K562 (cell line): ENCODE measurements around the gene C2orf72. TPM values are rescaled to one million over a fixed set of nuclear protein-coding genes. Genes with fewer than 3 reads are reported as not detected.

ENCODE experiments used
- ATAC-seq: fragments of 200-7000 bp; cut with Tn5 transposase; 3 replicates; pipeline ENCODE4 v1.9.1; 2020; ENCODE audit warnings: moderate library complexity
- BruUV-seq: library from RNA; stranded (reverse); fragments of 400-500 nt; replicated peaks from 2 replicates; lab custom pipeline; 2021; lab: Mats Ljungman, UMichigan
- CTCF ChIA-PET: fragments of 300-600 bp; formaldehyde crosslinking; extraction: SDS; loops from one replicate; lab custom pipeline; 2021; ENCODE audit warnings: low intra/inter-chr PET ratio; lab: Yijun Ruan, JAX
- POLR2A ChIA-PET: fragments of 300-600, 350-650 bp; sonication (Branson Sonifier 250); formaldehyde crosslinking; extraction: SDS; loops from one replicate; lab custom pipeline; 2021; ENCODE audit warnings: antibody characterized with exemption, inconsistent platforms; lab: Yijun Ruan, JAX
- DNase-seq, 4 experiments: peaks; one replicate each; pipeline versions ENCODE4 v3.0.0 to v3.0.0-alpha.2; 2011 to 2018; ENCODE audit warnings: low spot score in 3 of 4, mixed read lengths in 3 of 4; ENCODE audit errors: extremely low read depth in 1 of 4
- FAIRE-seq: peaks from 2 replicates; lab custom pipeline; 2011; peaks lifted over from hg19 to GRCh38; lab: Jason Lieb, UNC
- H2AFZ ChIP-seq: 2 replicates; pipeline ENCODE4 v1.6.0; 2011; ENCODE audit warnings: low read depth, low read length, control low read depth, inconsistent platforms
- H3K27ac ChIP-seq: fragments of 200-600 bp; 3 replicates; pipeline ENCODE4 v1.8.0; 2011; ENCODE audit warnings: low read depth, mild to moderate bottlenecking, control low read depth, inconsistent platforms, low read length, moderate library complexity, mixed read lengths; ENCODE audit errors: extremely low read depth
- H3K27me3 ChIP-seq, 2 experiments: fragments of 300-600 bp in 1 of 2; 2 replicates in 1 of 2; 3 replicates in 1 of 2; pipeline versions ENCODE4 v1.6.0 to v1.8.0; 2011; ENCODE audit warnings: inconsistent platforms in 2 of 2, low read length in 2 of 2, mild to moderate bottlenecking in 1 of 2, mixed read lengths in 1 of 2, moderate library complexity in 1 of 2; ENCODE audit not compliant: control insufficient read depth in 2 of 2, insufficient read depth in 2 of 2
- H3K36me3 ChIP-seq: fragments of 300-600 bp; 3 replicates; pipeline ENCODE4 v1.8.0; 2011; ENCODE audit warnings: mild to moderate bottlenecking, low read length, inconsistent platforms; ENCODE audit not compliant: control insufficient read depth, insufficient read depth
- H3K4me1 ChIP-seq, 2 experiments: fragments of 200-600 bp in 1 of 2; replicated peaks in 1 of 2; 2 replicates in 1 of 2; 3 replicates in 1 of 2; pipeline versions ENCODE4 v1.5.1 to v1.8.0; 2011; ENCODE audit warnings: inconsistent platforms in 2 of 2, low read length in 2 of 2, mild to moderate bottlenecking in 1 of 2, mixed read lengths in 1 of 2, moderate library complexity in 1 of 2; ENCODE audit not compliant: control insufficient read depth in 2 of 2, insufficient read depth in 2 of 2
- H3K4me2 ChIP-seq: 2 replicates; pipeline ENCODE4 v1.6.1; 2011; ENCODE audit warnings: low read length, control low read depth, inconsistent platforms, mixed read lengths; ENCODE audit not compliant: insufficient read depth
- H3K4me3 ChIP-seq: fragments of 200-600 bp; sonication (generic), shearing (Covaris generic); 2 replicates; pipeline ENCODE4 v1.5.1; 2016; ENCODE audit warnings: control low read depth, inconsistent platforms
- H3K79me2 ChIP-seq: fragments of 200-600 bp; 3 replicates; pipeline ENCODE4 v1.8.0; 2011; ENCODE audit warnings: low read length, inconsistent platforms; ENCODE audit not compliant: control insufficient read depth, insufficient read depth
- H3K9ac ChIP-seq, 2 experiments: 2 replicates each; pipeline versions ENCODE4 v1.6.0 to v1.6.1; 2011; ENCODE audit warnings: low read depth in 2 of 2, low read length in 2 of 2, control low read depth in 1 of 2, inconsistent platforms in 1 of 2, mild to moderate bottlenecking in 1 of 2, mixed read lengths in 1 of 2; ENCODE audit not compliant: insufficient read depth in 1 of 2
- H3K9me1 ChIP-seq: one replicate; pipeline ENCODE4 v1.6.0; 2011; ENCODE audit warnings: inconsistent platforms, mild to moderate bottlenecking, low read length, moderate library complexity; ENCODE audit not compliant: control insufficient read depth, insufficient read depth
- H3K9me3 ChIP-seq: replicated peaks from 2 replicates; pipeline ENCODE4 v1.5.1; 2011; ENCODE audit warnings: low read depth, low read length, inconsistent platforms; ENCODE audit not compliant: control insufficient read depth, insufficient read depth
- H4K20me1 ChIP-seq: replicated peaks from 2 replicates; pipeline ENCODE4 v1.6.1; 2011; ENCODE audit warnings: low read length, inconsistent platforms, mixed read lengths; ENCODE audit not compliant: control insufficient read depth, insufficient read depth
- RREB1 ChIP-seq: fragments of 250-450 bp; sonication (Bioruptor Pico); IDR thresholded peaks from 2 replicates; pipeline ENCODE4 v1.4.0; 2020
- ZNF395 ChIP-seq: fragments of 200-800 bp; sonication (Bioruptor generic); IDR thresholded peaks from 2 replicates; pipeline ENCODE4 v1.6.1; 2017; ENCODE audit warnings: missing genetic modification characterization, missing compliant biosample characterization
- in situ Hi-C: fragments of 300-500 bp; cut with MboI; formaldehyde crosslinking; loops from 4 replicates; pipeline ENCODE4 v1.15.0; 2018; ENCODE audit warnings: inconsistent platforms, mixed read lengths
- intact Hi-C: fragments of 100-400 bp; cut with micrococcal nuclease; formaldehyde crosslinking; loops from 2 replicates; pipeline ENCODE4 v1.14.2; 2022
- polyA plus RNA-seq, 8 experiments: library from polyadenylated mRNA; depleted of rRNA in 4 of 8; stranded (reverse) in 5 of 8; unstranded in 3 of 8; fragments of >200 nt; fragmentation: Nextera tagmentation in 2 of 8; fragmentation: Illumina TruSeq in 1 of 8; extraction: Ambion mirVana in 2 of 8; extraction: Trizol in 1 of 8; gene quantifications; 2 replicates each; pipeline versions ENCODE4 v1.2.1 to v1.2.3, GENCODE V29; 2011 to 2014; ENCODE audit warnings: inconsistent platforms in 1 of 8, missing spikeins in 1 of 8
- total RNA-seq, 7 experiments: library from RNA; depleted of rRNA in 6 of 7; stranded (reverse); fragments of >200 nt in 6 of 7; fragmentation: Illumina TruSeq in 2 of 7; extraction: Trizol in 2 of 7; gene quantifications; 2 replicates each; pipeline versions ENCODE4 v1.2.1 to v1.2.3, GENCODE V29; 2011 to 2021; ENCODE audit warnings: low replicate concordance in 1 of 7

Gene C2orf72
- total and polyA plus RNA-seq, 9 of the 15 experiments (the other 6 are each of a cell fraction or from before 2014, with no cell fraction given): 0.08 to 0.18 (median 0.11) TPM; not detected in 6

DNA sequence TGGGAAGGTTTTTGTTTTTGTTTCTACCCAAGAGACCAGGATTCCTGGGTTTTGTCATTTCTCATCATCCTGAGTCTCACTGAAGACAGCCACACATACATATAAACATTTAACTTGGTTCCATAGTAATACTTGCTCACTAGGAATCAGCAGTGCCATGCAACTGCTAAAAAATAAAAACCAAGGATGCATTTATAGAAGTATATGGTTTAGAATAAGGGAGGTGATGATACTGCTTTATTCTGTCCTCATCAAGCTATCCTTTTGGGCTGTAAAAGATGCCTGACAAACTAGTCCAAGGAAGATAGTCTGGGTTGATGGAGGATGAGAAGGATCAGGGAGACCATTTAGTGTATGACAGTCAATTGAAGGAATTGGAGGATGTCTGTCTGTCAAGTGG, 40.7 kb upstream of the C2orf72 start:
- Histone ChIP-seq H3K9ac (no peak overlapping the region), H4K20me1 (no peaks in the 10 kb centered on the region; the same call in 1 of the 2 replicates), H3K79me2 (no peaks in the 10 kb centered on the region), H3K27me3 (peaks cover 15 to 49% of the 10 kb centered on the region in 2 experiments; a peak in 3 of 5 replicates), H3K4me3 (no peak overlapping the region), H3K4me2 (no peak overlapping the region), H3K36me3 (no peaks in the 10 kb centered on the region), H3K9me1 (no peaks in the 10 kb centered on the region), H2AFZ (no peak overlapping the region), H3K4me1 (no peaks in the 10 kb centered on the region), H3K9me3 (no peaks in the 10 kb centered on the region), H3K27ac (no peak overlapping the region)
- CTCF ChIA-PET: no interaction called here
- FAIRE-seq: no peak
- TF ChIP-seq ZNF395 (CRISPR knock-in tag) (no peak), RREB1 (CRISPR knock-in tag) (no peak)
- no peak for DNase-seq
- in situ Hi-C loops (no loop called here), intact Hi-C loops (no loop called here)
- POLR2A ChIA-PET: no interaction called here
- ATAC-seq: no peak
- no TSS peak for BruUV-seq
